OCI-LY7 (cell line): ENCODE results near the gene AK2. TPM values are rescaled to one million over a fixed set of nuclear protein-coding genes. Genes with fewer than 3 reads are reported as not detected.

Experiments
- BruUV-seq: library from RNA; stranded (reverse); fragments of 400-500 nt; replicated peaks from 2 replicates; lab custom pipeline; 2021; lab: Mats Ljungman, UMichigan
- CTCF ChIA-PET: fragments of 300-600 bp; sonication (Branson Sonifier 250); formaldehyde crosslinking; loops from one replicate; lab custom pipeline; 2022; ENCODE audit warnings: antibody characterized with exemption; ENCODE audit not compliant: unreplicated experiment; lab: Charles Lee
- POLR2A ChIA-PET: fragments of 300-600 bp; sonication (Branson Sonifier 250); formaldehyde crosslinking; loops from one replicate; lab custom pipeline; 2022; ENCODE audit warnings: antibody characterized with exemption; lab: Charles Lee
- DNase-seq: peaks from one replicate; pipeline ENCODE4 v3.0.0-alpha.2; 2015; ENCODE audit warnings: low spot score
- H2AFZ ChIP-seq: fragments of 200-600 bp; sonication (generic), shearing (Covaris generic); 2 replicates; pipeline ENCODE4 v1.6.1; 2014; ENCODE audit warnings: mild to moderate bottlenecking, antibody characterized with exemption, low read length, moderate library complexity
- H3K27ac ChIP-seq: fragments of 200-600 bp; sonication (generic); 2 replicates; pipeline ENCODE4 v1.5.1; 2014; ENCODE audit warnings: mixed run types, low read depth, mild to moderate bottlenecking, moderate library complexity, low read length, inconsistent platforms; ENCODE audit not compliant: poor library complexity, severe bottlenecking
- H3K36me3 ChIP-seq: fragments of 200-600 bp; sonication (generic); 2 replicates; pipeline ENCODE4 v1.6.1; 2014; ENCODE audit warnings: mild to moderate bottlenecking, antibody characterized with exemption, low read length, moderate library complexity, mixed read lengths; ENCODE audit not compliant: insufficient read depth
- H3K4me1 ChIP-seq: fragments of 200-600 bp; sonication (generic); 2 replicates; pipeline ENCODE4 v1.5.1; 2014; ENCODE audit warnings: mild to moderate bottlenecking, low read length; ENCODE audit not compliant: insufficient read depth, poor library complexity, severe bottlenecking
- H3K4me2 ChIP-seq: fragments of 200-600 bp; sonication (generic); 2 replicates; pipeline ENCODE4 v1.6.1; 2014; ENCODE audit warnings: mild to moderate bottlenecking, low read length
- H3K4me3 ChIP-seq: fragments of 200-600 bp; sonication (generic); 2 replicates; pipeline ENCODE4 v1.5.1; 2014; ENCODE audit warnings: mild to moderate bottlenecking, low read depth, low read length; ENCODE audit not compliant: poor library complexity, severe bottlenecking
- H3K79me2 ChIP-seq: fragments of 200-600 bp; sonication (generic); 2 replicates; pipeline ENCODE4 v1.6.1; 2016; ENCODE audit warnings: low read depth, mild to moderate bottlenecking, low read length, moderate library complexity, mixed read lengths; ENCODE audit not compliant: insufficient read depth
- H3K9me2 ChIP-seq: fragments of 200-600 bp; sonication (generic); 2 replicates; pipeline ENCODE4 v1.6.1; 2016; ENCODE audit warnings: mild to moderate bottlenecking, low read length, mixed read lengths; ENCODE audit not compliant: insufficient read depth
- H3K9me3 ChIP-seq: fragments of 200-600 bp; sonication (generic); 2 replicates; pipeline ENCODE4 v1.6.1; 2014; ENCODE audit warnings: mild to moderate bottlenecking, mixed run types, low read length, mixed read lengths
- H4K20me1 ChIP-seq: fragments of 200-600 bp; sonication (generic); 2 replicates; pipeline ENCODE4 v1.6.1; 2014; ENCODE audit warnings: mild to moderate bottlenecking, antibody characterized with exemption, low read length, moderate library complexity, mixed read lengths; ENCODE audit not compliant: insufficient read depth
- EZH2phosphoT487 ChIP-seq: fragments of 200-600 bp; sonication (generic); IDR thresholded peaks from 2 replicates; pipeline ENCODE4 v1.6.1; 2018; ENCODE audit warnings: low read depth, borderline replicate concordance, mild to moderate bottlenecking, mixed run types, antibody characterized with exemption, low read length, moderate library complexity, mixed read lengths
- intact Hi-C: fragments of 100-400 bp; cut with micrococcal nuclease; formaldehyde crosslinking; loops from one replicate; pipeline ENCODE4 v1.10.0; 2022; ENCODE audit not compliant: unreplicated experiment
- total RNA-seq, 2 experiments: library from RNA; depleted of rRNA in 1 of 2; stranded (reverse); fragments of >200 nt in 1 of 2; shearing (Covaris generic) in 1 of 2; gene quantifications; 2 replicates each; pipeline ENCODE4 v1.2.3, GENCODE V29; 2014 to 2022
- TF ChIP-seq, protein P1 (sequence below): fragments of 200-600 bp; sonication (generic); conservative IDR thresholded peaks from 2 replicates; pipeline ENCODE4 v1.5.1; 2014; ENCODE audit warnings: mild to moderate bottlenecking, antibody characterized with exemption, low read length, moderate library complexity, mixed read lengths

Gene AK2
- total RNA-seq, 2 experiments from 2014 or later, result 185 to 298 TPM

DNA sequence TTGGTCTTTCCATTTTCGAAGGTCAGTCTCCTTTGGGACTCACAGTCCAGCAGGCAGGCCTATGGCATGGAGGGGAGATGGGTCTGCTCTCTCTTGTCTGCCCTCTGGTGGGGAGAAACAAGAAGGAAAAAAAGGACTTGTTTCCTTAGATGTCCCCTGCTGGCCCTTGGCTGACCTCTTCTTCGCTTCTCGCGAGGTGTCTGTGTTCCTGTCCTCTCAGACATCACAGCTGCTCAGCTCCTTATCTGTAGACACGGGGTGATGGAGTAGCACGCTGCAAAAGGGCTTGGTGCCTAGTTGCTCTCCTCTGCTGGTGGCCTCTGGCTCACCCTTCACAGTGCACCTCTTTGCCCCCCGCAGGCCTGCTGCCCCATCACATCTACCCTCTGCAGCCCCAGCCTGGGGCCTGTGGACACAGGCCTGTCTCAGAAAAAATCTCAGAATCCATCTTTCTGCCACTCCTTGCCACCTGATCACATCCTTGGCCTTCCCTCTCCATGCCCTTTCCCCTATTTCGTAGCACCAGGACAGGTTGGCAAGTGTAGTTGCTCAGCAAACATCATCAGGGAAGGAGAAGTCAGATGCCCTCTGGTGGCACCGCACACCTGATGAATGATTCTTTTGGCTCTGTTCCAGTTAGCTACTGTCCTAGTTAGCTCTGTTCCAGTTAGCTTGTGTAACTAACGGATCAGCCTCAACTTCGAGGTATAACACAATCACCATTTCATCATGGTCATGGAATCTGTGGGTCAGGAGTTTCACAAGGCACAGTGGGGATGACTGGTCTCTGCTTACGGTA is 18.7 kb upstream of the AK2 start:
- Histone ChIP-seq H4K20me1 (no peaks in the 10 kb centered on the region), H2AFZ (no peak overlapping the region), H3K9me2 (no peaks in the 10 kb centered on the region), H3K36me3 (no peaks in the 10 kb centered on the region), H3K4me3 (no peak overlapping the region), H3K9me3 (no peaks in the 10 kb centered on the region), H3K4me1 (no peaks in the 10 kb centered on the region), H3K4me2 (no peak overlapping the region), H3K27ac (no peak overlapping the region), H3K79me2 (no peaks in the 10 kb centered on the region)
- intact Hi-C loops, result loop anchor here (1.0 kb wide), 1 partner anchor 122 kb away; no protein-coding TSS in a partner anchor
- POLR2A ChIA-PET, result interaction anchor here (0.6 to 1.2 kb wide), 3 partner anchors 29 to 253 kb away, joined by 3 to 5 read pairs (median 3); no protein-coding TSS in a partner anchor
- TF ChIP-seq EZH2phosphoT487, result no peak
- TF ChIP-seq, protein P1, sequence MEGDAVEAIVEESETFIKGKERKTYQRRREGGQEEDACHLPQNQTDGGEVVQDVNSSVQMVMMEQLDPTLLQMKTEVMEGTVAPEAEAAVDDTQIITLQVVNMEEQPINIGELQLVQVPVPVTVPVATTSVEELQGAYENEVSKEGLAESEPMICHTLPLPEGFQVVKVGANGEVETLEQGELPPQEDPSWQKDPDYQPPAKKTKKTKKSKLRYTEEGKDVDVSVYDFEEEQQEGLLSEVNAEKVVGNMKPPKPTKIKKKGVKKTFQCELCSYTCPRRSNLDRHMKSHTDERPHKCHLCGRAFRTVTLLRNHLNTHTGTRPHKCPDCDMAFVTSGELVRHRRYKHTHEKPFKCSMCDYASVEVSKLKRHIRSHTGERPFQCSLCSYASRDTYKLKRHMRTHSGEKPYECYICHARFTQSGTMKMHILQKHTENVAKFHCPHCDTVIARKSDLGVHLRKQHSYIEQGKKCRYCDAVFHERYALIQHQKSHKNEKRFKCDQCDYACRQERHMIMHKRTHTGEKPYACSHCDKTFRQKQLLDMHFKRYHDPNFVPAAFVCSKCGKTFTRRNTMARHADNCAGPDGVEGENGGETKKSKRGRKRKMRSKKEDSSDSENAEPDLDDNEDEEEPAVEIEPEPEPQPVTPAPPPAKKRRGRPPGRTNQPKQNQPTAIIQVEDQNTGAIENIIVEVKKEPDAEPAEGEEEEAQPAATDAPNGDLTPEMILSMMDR, result peak; percentile 81
- DNase-seq, result peak; percentile 60
- CTCF ChIA-PET, result interaction anchor here (1.3 kb wide), 1 partner anchor 130 kb away, joined by 3 read pairs; no protein-coding TSS in a partner anchor
- BruUV-seq, result no TSS peak

DNA sequence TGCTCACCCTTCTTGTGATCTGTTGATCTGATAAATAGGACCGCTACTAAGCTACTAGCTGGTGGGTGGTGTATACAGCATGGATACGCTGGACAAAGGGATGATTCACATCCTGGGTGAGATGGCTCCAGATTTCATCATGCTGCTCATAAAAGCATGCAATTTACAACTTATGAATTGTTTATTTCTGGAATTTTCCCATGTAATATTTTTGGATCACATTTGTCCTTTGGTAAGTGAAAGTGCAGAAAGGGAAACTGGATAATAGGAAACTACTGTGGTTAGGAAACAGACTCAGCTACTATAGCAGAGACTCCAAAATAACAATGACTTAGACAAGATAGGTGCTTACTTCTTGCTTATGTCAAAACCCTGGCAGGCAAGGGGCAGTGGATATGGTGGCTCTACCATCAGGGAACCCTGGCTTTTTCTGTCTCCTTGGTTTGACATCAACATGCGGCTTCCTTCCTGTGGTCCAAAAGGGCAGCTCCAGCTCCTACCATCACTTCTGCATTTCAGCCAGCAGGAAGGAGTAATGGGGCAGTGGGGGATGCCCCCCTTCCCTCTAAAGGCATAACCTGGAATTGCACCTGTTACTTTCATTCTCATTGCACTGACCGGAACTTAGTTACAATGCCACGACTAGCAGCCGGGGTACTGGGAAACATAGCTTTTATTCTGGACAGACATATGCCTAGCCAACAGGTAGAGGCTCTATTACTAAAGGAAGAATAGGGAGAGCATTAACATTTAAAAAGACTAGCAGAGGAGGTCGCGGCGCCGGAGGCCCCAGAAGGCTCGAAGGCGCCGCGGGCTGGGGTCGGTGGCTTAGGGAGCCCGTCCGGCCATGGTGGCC is 13.8 kb upstream of the AK2 start:
- H3K4me1 ChIP-seq, result no peaks in the 10 kb centered on the region
- no peaks in the 10 kb centered on the region for H3K36me3 ChIP-seq
- TF ChIP-seq, protein P1, result peak; percentile 21; the same call in 1 of the 2 replicates
- TF ChIP-seq EZH2phosphoT487, result no peak
- DNase-seq, result no peak
- intact Hi-C loops, result no loop called here
- H3K27ac ChIP-seq, result no peak overlapping the region
- CTCF ChIA-PET, result no interaction called here
- no peaks in the 10 kb centered on the region for H4K20me1 ChIP-seq
- no peak overlapping the region for H2AFZ ChIP-seq
- H3K4me3 ChIP-seq, result no peak overlapping the region
- BruUV-seq, result no TSS peak
- H3K9me2 ChIP-seq, result no peaks in the 10 kb centered on the region
- H3K9me3 ChIP-seq, result no peaks in the 10 kb centered on the region
- POLR2A ChIA-PET, result no interaction called here
- no peaks in the 10 kb centered on the region for H3K79me2 ChIP-seq
- H3K4me2 ChIP-seq, result no peak overlapping the region
